OCI-LY3 (cell line): Measurements from ENCODE around the gene ANKRD27.

Experiments
- H2AFZ ChIP-seq: fragments of 200-600, 300-600 bp; shearing (Covaris generic); 2 replicates; pipeline ENCODE4 v1.6.0; 2014; ENCODE audit warnings: antibody characterized with exemption, low read depth, low read length
- H3K27ac ChIP-seq: fragments of 200-600, 300-600 bp; sonication (generic); 2 replicates; pipeline ENCODE4 v1.5.1; 2014; ENCODE audit warnings: mild to moderate bottlenecking, low read length, moderate library complexity, mixed read lengths
- H3K27me3 ChIP-seq: fragments of 200-600, 300-600 bp; sonication (generic); 2 replicates; pipeline ENCODE4 v1.6.1; 2014; ENCODE audit warnings: low read depth, low read length, mixed read lengths
- H3K36me3 ChIP-seq: fragments of 200-600, 300-600 bp; sonication (generic); replicated peaks from 2 replicates; pipeline ENCODE3; 2014; ENCODE audit warnings: low read depth, low read length, mixed read lengths
- H3K4me1 ChIP-seq: fragments of 300-600, 200-600 bp; sonication (generic); 2 replicates; pipeline ENCODE4 v1.6.1; 2014; ENCODE audit warnings: low read length, mixed read lengths
- H3K4me2 ChIP-seq: fragments of 200-600, 300-600 bp; sonication (generic); 2 replicates; pipeline ENCODE4 v1.6.1; 2014; ENCODE audit warnings: low read length, mixed read lengths
- H3K4me3 ChIP-seq: fragments of 300-600, 200-600 bp; sonication (generic); 2 replicates; pipeline ENCODE4 v1.5.1; 2014; ENCODE audit warnings: antibody characterized with exemption, mild to moderate bottlenecking, low read length, moderate library complexity
- H3K79me2 ChIP-seq: fragments of 300-600, 200-600 bp; shearing (Covaris generic); 2 replicates; pipeline ENCODE4 v1.6.1; 2014; ENCODE audit warnings: mild to moderate bottlenecking, low read length, mixed read lengths
- H3K9ac ChIP-seq: fragments of 300-600, 200-600 bp; shearing (Covaris generic); 2 replicates; pipeline ENCODE4 v1.6.0; 2014; ENCODE audit warnings: mild to moderate bottlenecking, low read length, moderate library complexity
- H3K9me3 ChIP-seq: fragments of 200-600, 300-600 bp; shearing (Covaris generic); 2 replicates; pipeline ENCODE4 v1.6.1; 2014; ENCODE audit warnings: low read length, mixed read lengths; ENCODE audit not compliant: insufficient read depth
- H4K20me1 ChIP-seq: fragments of 200-600, 300-600 bp; sonication (generic); 2 replicates; pipeline ENCODE4 v1.6.1; 2016; ENCODE audit warnings: low read length, mixed read lengths; ENCODE audit not compliant: insufficient read depth
- CTCF ChIP-seq: fragments of 200-600, 300-600 bp; sonication (generic); IDR thresholded peaks from 2 replicates; pipeline ENCODE4 v1.5.1; 2014; ENCODE audit warnings: antibody characterized with exemption, low read length, low read depth
- EZH2phosphoT487 ChIP-seq: fragments of 200-600 bp; shearing (Covaris generic); IDR thresholded peaks from 2 replicates; pipeline ENCODE4 v1.6.1; 2018; ENCODE audit warnings: antibody characterized with exemption, mixed run types, low read depth

Gene ANKRD27

GRCh38 chr19:32627714-32628270 is 47.2 kb downstream of the ANKRD27 start:
- H3K36me3 ChIP-seq, result peaks cover 39% of the 10 kb centered on the region
- H3K27me3 ChIP-seq, result no peaks in the 10 kb centered on the region
- TF ChIP-seq CTCF (no peak), EZH2phosphoT487 (no peak)
- no peak overlapping the region for H2AFZ ChIP-seq
- H3K9ac ChIP-seq, result no peak overlapping the region
- H3K4me3 ChIP-seq, result no peak overlapping the region
- H3K4me1 ChIP-seq, result no peaks in the 10 kb centered on the region
- no peaks in the 10 kb centered on the region for H4K20me1 ChIP-seq
- no peak overlapping the region for H3K27ac ChIP-seq
- H3K9me3 ChIP-seq, result no peaks in the 10 kb centered on the region
- no peak overlapping the region for H3K4me2 ChIP-seq
- H3K79me2 ChIP-seq, result no peaks in the 10 kb centered on the region

- Histone ChIP-seq H3K79me2 (no peaks in the 10 kb centered on the region), H3K4me1 (no peaks in the 10 kb centered on the region), H3K9me3 (no peaks in the 10 kb centered on the region), H3K9ac (no peak overlapping the region), H2AFZ (no peak overlapping the region), H3K27me3 (no peaks in the 10 kb centered on the region), H3K4me2 (no peak overlapping the region), H4K20me1 (no peaks in the 10 kb centered on the region; the same call in 1 of the 2 replicates), H3K4me3 (no peak overlapping the region), H3K27ac (no peak overlapping the region), H3K36me3 (peaks cover 40% of the 10 kb centered on the region)
- TF ChIP-seq CTCF, result no peak
- TF ChIP-seq EZH2phosphoT487, result no peak
Measured at GRCh38 chr19:32626969-32627368, 48.0 kb downstream of the ANKRD27 start.

- Histone ChIP-seq H3K4me2 (no peak overlapping the region), H3K27ac (no peak overlapping the region), H3K36me3 (peaks cover 45% of the 10 kb centered on the region), H3K79me2 (no peaks in the 10 kb centered on the region), H3K9ac (no peak overlapping the region), H3K9me3 (no peaks in the 10 kb centered on the region), H3K4me3 (no peak overlapping the region), H3K27me3 (no peaks in the 10 kb centered on the region), H2AFZ (no peak overlapping the region), H3K4me1 (no peaks in the 10 kb centered on the region), H4K20me1 (no peaks in the 10 kb centered on the region; the same call in 1 of the 2 replicates)
- TF ChIP-seq EZH2phosphoT487, result no peak
Measured at GRCh38 chr19:32624410-32624809, 50.6 kb downstream of the ANKRD27 start.

- Histone ChIP-seq H3K9me3 (no peaks in the 10 kb centered on the region), H3K27ac (no peak overlapping the region), H3K4me1 (no peaks in the 10 kb centered on the region), H3K36me3 (peaks cover 44% of the 10 kb centered on the region), H3K4me3 (no peak overlapping the region), H3K4me2 (no peak overlapping the region), H3K79me2 (no peaks in the 10 kb centered on the region), H2AFZ (no peak overlapping the region), H3K9ac (no peak overlapping the region), H4K20me1 (no peaks in the 10 kb centered on the region; the same call in 1 of the 2 replicates), H3K27me3 (no peaks in the 10 kb centered on the region)
- TF ChIP-seq CTCF (no peak), EZH2phosphoT487 (no peak)
Measured at GRCh38 chr19:32622002-32622401, 53.0 kb downstream of the ANKRD27 start.
